HepG2 (cell line): Measurements from ENCODE around the gene MGST2. TPM values are rescaled to one million over a fixed set of nuclear protein-coding genes. Genes with fewer than 3 reads are reported as not detected.

Source experiments
- ADNP ChIP-seq: sonication (generic); formaldehyde crosslinking; IDR thresholded peaks from 2 replicates; pipeline ENCODE4 v1.4.0; 2020; ENCODE audit warnings: missing genetic modification reagents
- ARNTL ChIP-seq: sonication (generic); formaldehyde crosslinking; IDR thresholded peaks from 2 replicates; pipeline ENCODE4 v1.4.0; 2020; ENCODE audit warnings: mild to moderate bottlenecking, missing genetic modification reagents
- ATF7-NPFF ChIP-seq: sonication (generic); formaldehyde crosslinking; IDR thresholded peaks from 2 replicates; pipeline ENCODE4 v1.8.1; 2023; ENCODE audit warnings: mild to moderate bottlenecking, low read depth, missing genetic modification reagents, moderate library complexity
- BCLAF1 ChIP-seq: fragments of 450-650 bp; IDR thresholded peaks from 2 replicates; pipeline ENCODE4 v1.6.1; 2017; ENCODE audit warnings: mild to moderate bottlenecking
- CEBPG ChIP-seq: IDR thresholded peaks from 2 replicates; pipeline ENCODE4 v1.6.1; 2016
- DNMT3B ChIP-seq: conservative IDR thresholded peaks from 2 replicates; pipeline ENCODE4 v1.6.1; 2016; ENCODE audit warnings: missing biosample characterization, control low read depth
- EED ChIP-seq: sonication (generic); formaldehyde crosslinking; IDR thresholded peaks from 2 replicates; pipeline ENCODE4 v1.5.0; 2020; ENCODE audit warnings: mild to moderate bottlenecking, missing genetic modification reagents
- GTF3A ChIP-seq: sonication (generic); formaldehyde crosslinking; conservative IDR thresholded peaks from 2 replicates; pipeline ENCODE4 v1.4.0; 2020; ENCODE audit warnings: mild to moderate bottlenecking, missing genetic modification reagents
- GZF1 ChIP-seq: sonication (generic); formaldehyde crosslinking; IDR thresholded peaks from 2 replicates; pipeline ENCODE4 v1.5.1; 2020; ENCODE audit warnings: mild to moderate bottlenecking, missing genetic modification reagents
- HNF4A ChIP-seq: sonication (generic); formaldehyde crosslinking; IDR thresholded peaks from 2 replicates; pipeline ENCODE4 v1.4.0; 2020; ENCODE audit warnings: missing genetic modification reagents
- HOXA3 ChIP-seq: sonication (generic); formaldehyde crosslinking; IDR thresholded peaks from 2 replicates; pipeline ENCODE4 v1.5.0; 2020; ENCODE audit warnings: missing genetic modification reagents
- HOXA5 ChIP-seq: sonication (generic); formaldehyde crosslinking; IDR thresholded peaks from 2 replicates; pipeline ENCODE4 v1.4.0; 2020; ENCODE audit warnings: missing genetic modification reagents
- KDM2A ChIP-seq: sonication (generic); formaldehyde crosslinking; IDR thresholded peaks from 2 replicates; pipeline ENCODE4 v1.4.0; 2020; ENCODE audit warnings: low read depth, missing genetic modification reagents, borderline replicate concordance
- MAX ChIP-seq: IDR thresholded peaks from 2 replicates; pipeline ENCODE4 v1.6.1; 2012; ENCODE audit warnings: inconsistent platforms
- PITX1 ChIP-seq: sonication (generic); formaldehyde crosslinking; IDR thresholded peaks from 2 replicates; pipeline ENCODE4 v1.5.1; 2020; ENCODE audit warnings: mild to moderate bottlenecking, missing genetic modification reagents
- POGZ ChIP-seq: sonication (generic); formaldehyde crosslinking; IDR thresholded peaks from 2 replicates; pipeline ENCODE4 v1.4.0; 2020; ENCODE audit warnings: mild to moderate bottlenecking, missing genetic modification reagents
- SMC3 ChIP-seq: IDR thresholded peaks from 2 replicates; pipeline ENCODE4 v1.6.1; 2011; ENCODE audit warnings: low read length, improper control_type of control experiment
- SRSF4 ChIP-seq: fragments of 200-400 bp; formaldehyde crosslinking; IDR thresholded peaks from one replicate; pipeline ENCODE4 v1.6.1; 2018; ENCODE audit warnings: mild to moderate bottlenecking, low read depth, low read length, moderate library complexity; ENCODE audit not compliant: poor library complexity, severe bottlenecking
- SRSF9 ChIP-seq: fragments of 200-400 bp; formaldehyde crosslinking; IDR thresholded peaks from 2 replicates; pipeline ENCODE4 v1.6.1; 2018; ENCODE audit warnings: borderline replicate concordance, mild to moderate bottlenecking, low read depth, low read length; ENCODE audit not compliant: insufficient read depth, poor library complexity, severe bottlenecking
- TBX3 ChIP-seq: fragments of 450-650 bp; IDR thresholded peaks from 2 replicates; pipeline ENCODE4 v1.6.1; 2017; ENCODE audit warnings: antibody characterized with exemption, mild to moderate bottlenecking, inconsistent platforms, borderline replicate concordance
- TEAD2 ChIP-seq: sonication (generic); formaldehyde crosslinking; IDR thresholded peaks from 2 replicates; pipeline ENCODE4 v1.9.0; 2021; ENCODE audit warnings: missing genetic modification reagents
- ZBTB7B ChIP-seq: sonication (generic); formaldehyde crosslinking; IDR thresholded peaks from 2 replicates; pipeline ENCODE4 v1.4.0; 2020; ENCODE audit warnings: missing genetic modification reagents
- ZFP1 ChIP-seq: IDR thresholded peaks from 2 replicates; pipeline ENCODE4 v1.6.1; 2016
- ZNF225 ChIP-seq: sonication (generic); formaldehyde crosslinking; IDR thresholded peaks from 2 replicates; pipeline ENCODE4 v1.4.0; 2020; ENCODE audit warnings: mild to moderate bottlenecking, missing genetic modification reagents
- ZNF251 ChIP-seq: sonication (generic); formaldehyde crosslinking; IDR thresholded peaks from 2 replicates; pipeline ENCODE4 v1.9.0; 2021; ENCODE audit warnings: mild to moderate bottlenecking, missing genetic modification reagents
- ZNF253 ChIP-seq: sonication (generic); formaldehyde crosslinking; IDR thresholded peaks from 2 replicates; pipeline ENCODE4 v1.8.0; 2022; ENCODE audit warnings: mild to moderate bottlenecking, missing genetic modification reagents, borderline replicate concordance
- ZNF335 ChIP-seq: sonication (generic); formaldehyde crosslinking; IDR thresholded peaks from 2 replicates; pipeline ENCODE4 v1.4.0; 2020; ENCODE audit warnings: missing genetic modification reagents
- ZNF33A ChIP-seq: sonication (generic); formaldehyde crosslinking; IDR thresholded peaks from 2 replicates; pipeline ENCODE4 v1.5.1; 2020; ENCODE audit warnings: missing genetic modification reagents, mild to moderate bottlenecking, moderate library complexity, borderline replicate concordance
- ZNF383 ChIP-seq: sonication (generic); formaldehyde crosslinking; IDR thresholded peaks from 2 replicates; pipeline ENCODE4 v1.4.0; 2020; ENCODE audit warnings: missing genetic modification reagents, mild to moderate bottlenecking, borderline replicate concordance
- ZNF430 ChIP-seq: sonication (generic); formaldehyde crosslinking; IDR thresholded peaks from 2 replicates; pipeline ENCODE4 v1.9.0; 2021; ENCODE audit warnings: mild to moderate bottlenecking, missing genetic modification reagents
- ZNF670 ChIP-seq: sonication (generic); formaldehyde crosslinking; IDR thresholded peaks from 2 replicates; pipeline ENCODE4 v1.8.0; 2022; ENCODE audit warnings: mild to moderate bottlenecking, missing genetic modification reagents, borderline replicate concordance
- polyA plus RNA-seq, 8 experiments: library from polyadenylated mRNA; depleted of rRNA in 3 of 8; stranded (reverse) in 7 of 8; unstranded in 1 of 8; fragments of >200 nt; fragmentation: Illumina TruSeq in 4 of 8; extraction: Trizol in 4 of 8; gene quantifications; 2 replicates each; pipeline versions ENCODE4 v1.2.1 to v1.2.3, GENCODE V29; 2011 to 2016; ENCODE audit warnings: low read depth in 4 of 8, missing spikeins in 1 of 8, mixed read lengths in 1 of 8; ENCODE audit not compliant: insufficient read depth in 1 of 8
- total RNA-seq, 5 experiments: library from RNA; depleted of rRNA; stranded (reverse); fragments of >200 nt; fragmentation: Illumina TruSeq; extraction: Trizol; gene quantifications; 2 replicates each; pipeline ENCODE4 v1.2.3, GENCODE V29; 2016; ENCODE audit warnings: low read depth in 1 of 5

The MGST2 gene
- total and polyA plus RNA-seq, 2 of the 13 experiments (the other 11 are each of a cell fraction or from before 2014, with no cell fraction given), result 205 to 416 TPM

GRCh38 chr4:139619644-139620043 is 46.0 kb upstream of the MGST2 start (continued):
- TF ChIP-seq SRSF9, result no peak
- TF ChIP-seq ZNF383 (CRISPR knock-in tag), result no peak
- TF ChIP-seq SRSF4, result no peak
- no peak for TF ChIP-seq KDM2A (CRISPR knock-in tag)
- no peak for TF ChIP-seq ZNF253 (CRISPR knock-in tag)
- TF ChIP-seq ZNF335, result no peak
- TF ChIP-seq ZBTB7B (CRISPR knock-in tag), result no peak
- TF ChIP-seq MAX, result no peak
- TF ChIP-seq PITX1 (CRISPR knock-in tag), result no peak
- no peak for TF ChIP-seq CEBPG (CRISPR knock-in tag)
- TF ChIP-seq TBX3, result no peak
- TF ChIP-seq EED (CRISPR knock-in tag), result no peak
- TF ChIP-seq HOXA3 (CRISPR knock-in tag), result no peak
- TF ChIP-seq ZFP1 (CRISPR knock-in tag), result no peak
- TF ChIP-seq ATF7-NPFF (CRISPR knock-in tag), result no peak
- no peak for TF ChIP-seq BCLAF1
- no peak for TF ChIP-seq ZNF430
- no peak for TF ChIP-seq GZF1
- TF ChIP-seq TEAD2, result no peak
- no peak for TF ChIP-seq DNMT3B (CRISPR knock-in tag)
- no peak for TF ChIP-seq ZNF225 (CRISPR knock-in tag)
- TF ChIP-seq HNF4A (CRISPR knock-in tag), result peak; percentile 27
- no peak for TF ChIP-seq ZNF33A
- TF ChIP-seq POGZ, result no peak
- TF ChIP-seq HOXA5 (CRISPR knock-in tag), result no peak
- TF ChIP-seq ADNP, result no peak
- no peak for TF ChIP-seq ZNF670 (CRISPR knock-in tag)
- no peak for TF ChIP-seq GTF3A (CRISPR knock-in tag)
- TF ChIP-seq ARNTL (CRISPR knock-in tag), result no peak
- TF ChIP-seq SMC3, result peak; percentile 80
- no peak for TF ChIP-seq ZNF251 (CRISPR knock-in tag)
